Stomach smooth muscle (tissue), 2 donors: Measurements from ENCODE around the gene PROSER2.
"Not testable (repeated sequence)": the region's sequence is repeated elsewhere in the genome, so short reads cannot be mapped to it uniquely, and the experiment has no call there.

Experiments
- H3K27ac ChIP-seq: one replicate; pipeline ENCODE4 v1.7.0; 2013; ENCODE audit warnings: mild to moderate bottlenecking, low read length, inconsistent platforms
- H3K27me3 ChIP-seq, 2 donors: one replicate each; pipeline ENCODE4 v1.7.0; 2013; ENCODE audit warnings: low read length in 2 of 2; ENCODE audit not compliant: insufficient read depth in 2 of 2, control insufficient read depth in 1 of 2
- H3K36me3 ChIP-seq, 2 donors: one replicate each; pipeline ENCODE4 v1.7.0; 2013; ENCODE audit warnings: low read length in 2 of 2; ENCODE audit not compliant: control insufficient read depth in 2 of 2, insufficient read depth in 2 of 2
- H3K4me1 ChIP-seq: one replicate; pipeline ENCODE4 v1.7.0; 2013; ENCODE audit warnings: low read length; ENCODE audit not compliant: control insufficient read depth, insufficient read depth
- H3K4me3 ChIP-seq, 2 donors: one replicate each; pipeline ENCODE4 v1.7.0; 2013; ENCODE audit warnings: low read length in 2 of 2
- H3K9ac ChIP-seq, 2 donors: one replicate each; pipeline ENCODE4 v1.7.0; 2013; ENCODE audit warnings: low read length in 2 of 2, mild to moderate bottlenecking in 1 of 2
- H3K9me3 ChIP-seq, 2 donors: one replicate each; pipeline ENCODE4 v1.7.0; 2013; ENCODE audit warnings: low read length in 2 of 2; ENCODE audit not compliant: control insufficient read depth in 2 of 2
- donor health status: healthy.
- donor health status: Pancreatic carcinoma.

PROSER2 gene

GRCh38 chr10:11886851-11887250 is 63.7 kb downstream of the PROSER2 start:
- peaks cover 0 to 6% of the 10 kb centered on the region in 2 donors for H3K9me3 ChIP-seq
- no peak overlapping the region for H3K4me3 ChIP-seq
- no peak overlapping the region for H3K9ac ChIP-seq
- H3K36me3 ChIP-seq = no peaks in the 10 kb centered on the region
- H3K27ac ChIP-seq = no peak overlapping the region
- no peaks in the 10 kb centered on the region for H3K27me3 ChIP-seq
- no peaks in the 10 kb centered on the region for H3K4me1 ChIP-seq

GRCh38 chr10:11887381-11888227 is 64.4 kb downstream of the PROSER2 start:
- Histone ChIP-seq H3K4me3 (no peak overlapping the region), H3K9me3 (peaks cover 0 to 5% of the 10 kb centered on the region in 2 donors), H3K36me3 (no peaks in the 10 kb centered on the region), H3K9ac (no peak overlapping the region), H3K27me3 (no peaks in the 10 kb centered on the region), H3K4me1 (no peaks in the 10 kb centered on the region), H3K27ac (no peak overlapping the region)

- H3K9me3 ChIP-seq, H3K36me3 ChIP-seq, H3K4me1 ChIP-seq: not testable (repeated sequence)
Observed at GRCh38 chr10:11889263-11889662, 66.1 kb downstream of the PROSER2 start.

GRCh38 chr10:11891776-11892486 is 68.8 kb downstream of the PROSER2 start:
- H3K36me3 ChIP-seq = no peaks in the 10 kb centered on the region
- H3K4me3 ChIP-seq = no peak overlapping the region
- no peaks in the 10 kb centered on the region for H3K9me3 ChIP-seq
- H3K9ac ChIP-seq = no peak overlapping the region
- H3K4me1 ChIP-seq = no peaks in the 10 kb centered on the region
- H3K27me3 ChIP-seq = no peaks in the 10 kb centered on the region
- no peak overlapping the region for H3K27ac ChIP-seq

More at GRCh38 chr10:11889263-11889662, 66.1 kb downstream of the PROSER2 start:
- not testable (repeated sequence) for H3K9ac ChIP-seq, H3K4me3 ChIP-seq, H3K27me3 ChIP-seq, H3K27ac ChIP-seq

GRCh38 chr10:11893749-11894278 is 70.7 kb downstream of the PROSER2 start:
- Histone ChIP-seq H3K4me1 (no peaks in the 10 kb centered on the region), H3K27me3 (peaks cover 0 to 2% of the 10 kb centered on the region in 2 donors), H3K27ac (no peak overlapping the region), H3K9ac (no peak overlapping the region), H3K36me3 (no peaks in the 10 kb centered on the region), H3K9me3 (no peaks in the 10 kb centered on the region), H3K4me3 (no peak overlapping the region)

- Histone ChIP-seq H3K27ac (no peak overlapping the region), H3K9me3 (no peaks in the 10 kb centered on the region), H3K36me3 (no peaks in the 10 kb centered on the region), H3K4me1 (peaks cover 2% of the 10 kb centered on the region), H3K4me3 (no peak overlapping the region), H3K9ac (no peak overlapping the region), H3K27me3 (peaks cover 0 to 2% of the 10 kb centered on the region in 2 donors)
Observed at GRCh38 chr10:11894381-11895107, 71.4 kb downstream of the PROSER2 start.

- Histone ChIP-seq H3K36me3 (no peaks in the 10 kb centered on the region), H3K4me3 (no peak overlapping the region), H3K9me3 (no peaks in the 10 kb centered on the region), H3K9ac (no peak overlapping the region), H3K4me1 (peaks cover 2% of the 10 kb centered on the region), H3K27ac (no peak overlapping the region), H3K27me3 (peaks cover 0 to 2% of the 10 kb centered on the region in 2 donors)
Observed at GRCh38 chr10:11895108-11895466, 71.9 kb downstream of the PROSER2 start.

- Histone ChIP-seq H3K36me3 (no peaks in the 10 kb centered on the region), H3K9ac (no peak overlapping the region), H3K27me3 (peaks cover 0 to 2% of the 10 kb centered on the region in 2 donors), H3K9me3 (no peaks in the 10 kb centered on the region), H3K4me3 (no peak overlapping the region), H3K27ac (no peak overlapping the region), H3K4me1 (peaks cover 2% of the 10 kb centered on the region)
Observed at GRCh38 chr10:11895598-11895997, 72.4 kb downstream of the PROSER2 start.

GRCh38 chr10:11896549-11897200 is 73.5 kb downstream of the PROSER2 start:
- Histone ChIP-seq H3K27me3 (peaks cover 0 to 2% of the 10 kb centered on the region in 2 donors), H3K4me3 (no peak overlapping the region), H3K27ac (no peak overlapping the region), H3K9me3 (no peaks in the 10 kb centered on the region), H3K9ac (no peak overlapping the region), H3K4me1 (peaks cover 2% of the 10 kb centered on the region), H3K36me3 (no peaks in the 10 kb centered on the region)

GRCh38 chr10:11898033-11898371 is 74.8 kb downstream of the PROSER2 start:
- H3K4me3 ChIP-seq = no peak overlapping the region
- H3K4me1 ChIP-seq = peaks cover 2% of the 10 kb centered on the region
- H3K9me3 ChIP-seq = no peaks in the 10 kb centered on the region
- H3K9ac ChIP-seq = no peak overlapping the region
- H3K36me3 ChIP-seq = no peaks in the 10 kb centered on the region
- no peak overlapping the region for H3K27ac ChIP-seq
- peaks cover 0 to 2% of the 10 kb centered on the region in 2 donors for H3K27me3 ChIP-seq
